ENCODE measurements around the gene OR10Z1.

The OR10Z1 gene, protein sequence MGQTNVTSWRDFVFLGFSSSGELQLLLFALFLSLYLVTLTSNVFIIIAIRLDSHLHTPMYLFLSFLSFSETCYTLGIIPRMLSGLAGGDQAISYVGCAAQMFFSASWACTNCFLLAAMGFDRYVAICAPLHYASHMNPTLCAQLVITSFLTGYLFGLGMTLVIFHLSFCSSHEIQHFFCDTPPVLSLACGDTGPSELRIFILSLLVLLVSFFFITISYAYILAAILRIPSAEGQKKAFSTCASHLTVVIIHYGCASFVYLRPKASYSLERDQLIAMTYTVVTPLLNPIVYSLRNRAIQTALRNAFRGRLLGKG

GRCh38 chr1:158604968-158605367, at the start of gene OR10Z1:
Gene OR10Z1 (plus strand): TSS chr1:158605268. CDS start chr1:158606439, 1,171 bp downstream.
- no peak for DNase-seq

DNA sequence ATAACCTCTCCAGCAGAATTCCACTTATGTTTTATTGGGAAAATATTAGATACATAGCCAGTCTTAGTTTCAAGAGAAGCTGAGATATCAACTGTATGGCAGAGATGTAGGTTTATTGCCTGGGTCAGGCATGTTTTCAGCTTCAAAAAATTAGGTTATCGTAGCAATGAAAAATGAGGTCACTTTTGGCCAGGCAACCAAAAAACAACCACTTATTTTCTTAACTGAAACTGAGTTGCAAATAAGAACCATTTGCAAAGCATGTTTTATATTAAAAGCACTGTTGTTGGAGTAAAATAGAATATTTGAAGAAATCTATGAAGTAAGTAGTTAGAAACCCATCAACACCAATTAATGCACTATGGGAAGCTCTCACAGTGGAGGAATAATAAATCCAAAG, 45.4 kb upstream of the OR10Z1 start:
- no peak for DNase-seq

GRCh38 chr1:158563853-158564252, 41.2 kb upstream of the OR10Z1 start:
- DNase-seq, result no peak

- DNase-seq, result no peak
These were observed 40.5 kb upstream of the OR10Z1 start for GRCh38 chr1:158564608-158565007.

GRCh38 chr1:158570480-158570879, 34.6 kb upstream of the OR10Z1 start, which contains the start of gene OR6P1:
Gene OR6P1 (minus strand): TSS chr1:158570580. CDS start chr1:158563604, 6,976 bp downstream.
- DNase-seq, result no peak

DNA sequence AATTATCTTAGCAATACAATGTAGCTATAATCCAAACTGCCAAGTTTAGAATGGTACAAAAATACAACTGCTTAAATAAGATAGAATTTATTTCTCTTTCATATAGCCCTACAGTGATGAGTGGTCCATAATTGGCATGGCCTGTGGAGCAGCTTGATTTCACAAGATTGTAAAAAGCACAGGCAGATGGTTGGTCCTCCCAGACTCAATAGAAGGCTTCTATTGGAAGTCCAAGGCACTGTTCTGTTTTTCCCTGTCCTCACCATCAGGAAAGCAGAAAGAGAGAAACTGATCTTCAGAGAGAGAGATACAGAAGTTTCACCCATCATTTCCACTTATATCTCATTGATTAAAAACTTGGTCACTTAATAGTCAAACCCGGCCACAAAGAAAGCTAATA, 32.8 kb upstream of the OR10Z1 start:
- DNase-seq, result no peak

DNA sequence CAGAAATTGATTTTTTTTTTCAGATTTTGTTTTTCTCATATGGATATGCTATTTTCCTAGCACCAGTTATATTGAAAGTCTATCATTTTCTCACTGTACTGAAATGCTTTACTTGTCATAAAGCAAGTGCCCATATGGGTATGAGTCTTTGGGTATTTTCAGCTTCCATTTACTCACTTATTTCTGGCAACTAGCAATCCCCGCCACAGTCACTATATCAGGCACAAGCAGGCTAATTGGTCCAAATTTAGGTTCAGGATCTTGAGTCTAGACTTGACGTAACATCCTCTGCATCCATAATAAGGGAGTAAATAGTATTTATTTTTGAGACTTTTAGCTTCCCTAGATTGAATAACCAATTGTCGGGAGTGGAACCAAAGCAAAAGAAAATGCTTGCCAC, 27.5 kb upstream of the OR10Z1 start:
- DNase-seq, result no peak

GRCh38 chr1:158579733-158580132, 25.3 kb upstream of the OR10Z1 start, which contains the start of gene OR10X1:
Gene OR10X1 (minus strand): TSS chr1:158579899. CDS start chr1:158579899, 0 bp downstream.
- DNase-seq, result no peak

- DNase-seq, result no peak
These were observed 21.1 kb upstream of the OR10Z1 start for GRCh38 chr1:158583962-158584361.

DNA sequence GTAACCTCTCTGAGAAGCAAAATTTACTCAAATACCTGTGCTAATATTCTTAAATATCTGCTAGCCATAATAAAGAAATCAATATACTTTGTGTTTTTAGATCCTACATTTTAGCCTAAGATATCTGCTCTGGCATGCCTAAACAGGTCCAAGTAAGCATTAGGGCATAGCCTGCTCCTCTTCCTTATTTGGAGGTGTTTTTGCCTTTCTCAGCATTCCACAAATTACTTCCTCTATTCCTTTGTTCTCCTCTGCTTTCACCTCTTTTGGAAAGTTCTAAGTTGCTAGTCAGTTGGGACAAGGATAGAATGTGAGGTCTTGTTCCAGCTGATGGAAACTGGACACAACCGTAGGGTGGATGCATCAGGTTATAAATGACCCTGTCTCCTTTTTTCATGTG, 18.1 kb upstream of the OR10Z1 start:
- no peak for DNase-seq

- no peak for DNase-seq
These were observed 4.3 kb upstream of the OR10Z1 start for GRCh38 chr1:158600735-158601134.

DNA sequence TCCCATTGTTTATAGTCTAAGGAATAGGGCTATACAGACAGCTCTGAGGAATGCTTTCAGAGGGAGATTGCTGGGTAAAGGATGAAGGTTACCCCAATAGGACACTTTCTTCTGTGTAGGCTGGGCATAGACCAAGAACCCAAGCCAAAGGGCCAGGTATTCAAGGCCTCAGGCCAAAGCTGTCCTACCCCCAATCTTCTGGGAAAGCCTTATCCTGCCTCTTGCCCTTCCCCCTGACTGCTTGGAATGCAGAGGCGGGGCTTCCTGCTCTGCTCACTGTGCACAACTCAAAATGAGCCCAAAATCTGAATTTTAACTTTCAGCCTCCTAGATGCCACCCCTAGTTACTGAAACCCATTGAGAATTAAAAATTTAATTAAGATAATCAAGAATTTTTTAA, 2.2 kb downstream of the OR10Z1 start:
- DNase-seq, result no peak

DNA sequence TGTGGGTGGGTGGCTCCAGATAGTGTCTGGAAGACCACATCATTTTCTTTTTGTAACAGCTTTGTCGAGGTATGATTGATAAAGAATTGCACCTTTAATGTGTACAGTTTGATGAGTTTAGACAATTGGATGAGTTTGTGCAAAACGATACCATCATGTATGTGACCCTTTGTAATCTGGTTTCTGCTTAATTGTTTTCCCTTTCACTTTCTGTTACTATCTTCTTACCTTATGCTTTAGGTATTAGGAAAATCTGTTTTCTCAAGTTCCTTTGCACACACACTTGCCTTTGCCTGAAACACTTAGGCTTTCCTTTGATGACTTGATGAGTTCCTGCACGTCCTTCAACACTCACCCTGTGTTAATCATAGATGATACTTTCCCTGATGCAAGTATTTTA, 6.8 kb downstream of the OR10Z1 start:
- DNase-seq, result no peak

GRCh38 chr1:158613764-158614163, 8.7 kb downstream of the OR10Z1 start:
- no peak for DNase-seq

- no peak for DNase-seq
These were observed 33.1 kb downstream of the OR10Z1 start for GRCh38 chr1:158638146-158638545.

- DNase-seq, result no peak
These were observed 33.8 kb downstream of the OR10Z1 start for GRCh38 chr1:158638904-158639303.

DNA sequence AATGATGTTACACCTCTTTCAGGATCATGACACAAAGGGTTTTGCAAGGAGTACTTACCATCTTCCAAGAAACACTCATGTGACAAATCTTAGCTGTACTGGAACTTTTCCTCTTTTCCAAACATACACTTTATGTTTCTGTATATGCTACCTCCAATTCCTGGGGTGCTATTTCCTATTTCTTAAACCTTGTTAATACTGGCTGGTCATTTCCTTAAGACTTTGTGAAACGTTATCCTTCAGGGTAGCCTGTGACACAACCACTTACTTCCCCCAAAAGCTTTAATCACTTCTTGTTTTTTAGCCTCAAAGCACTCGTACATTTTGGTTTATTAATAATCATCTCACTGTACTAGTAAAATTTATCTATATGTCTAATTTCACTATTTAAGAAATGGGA, 39.4 kb downstream of the OR10Z1 start:
- no peak for DNase-seq

- DNase-seq, result no peak
These were observed 41.4 kb downstream of the OR10Z1 start for GRCh38 chr1:158646465-158646864.

DNA sequence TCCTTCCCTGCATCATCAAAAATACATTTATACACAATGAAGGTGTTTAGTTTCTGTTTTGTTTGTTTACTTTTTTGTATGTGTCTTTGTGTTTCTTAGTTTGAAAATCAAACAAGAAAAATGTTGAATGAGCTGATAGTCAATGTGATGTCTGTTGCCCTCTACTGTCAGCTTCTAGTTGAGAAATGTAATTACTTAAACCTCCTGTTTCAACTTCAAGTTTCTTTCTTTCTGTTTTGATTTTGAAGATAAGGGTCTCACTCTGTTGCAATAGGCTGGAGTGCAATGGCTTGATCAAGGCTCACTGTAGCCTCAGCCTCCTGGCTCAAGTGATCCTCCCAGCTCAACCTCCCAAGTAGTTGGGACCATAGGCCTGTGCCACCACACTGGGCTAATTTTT, 44.0 kb downstream of the OR10Z1 start:
- DNase-seq, result no peak

DNA sequence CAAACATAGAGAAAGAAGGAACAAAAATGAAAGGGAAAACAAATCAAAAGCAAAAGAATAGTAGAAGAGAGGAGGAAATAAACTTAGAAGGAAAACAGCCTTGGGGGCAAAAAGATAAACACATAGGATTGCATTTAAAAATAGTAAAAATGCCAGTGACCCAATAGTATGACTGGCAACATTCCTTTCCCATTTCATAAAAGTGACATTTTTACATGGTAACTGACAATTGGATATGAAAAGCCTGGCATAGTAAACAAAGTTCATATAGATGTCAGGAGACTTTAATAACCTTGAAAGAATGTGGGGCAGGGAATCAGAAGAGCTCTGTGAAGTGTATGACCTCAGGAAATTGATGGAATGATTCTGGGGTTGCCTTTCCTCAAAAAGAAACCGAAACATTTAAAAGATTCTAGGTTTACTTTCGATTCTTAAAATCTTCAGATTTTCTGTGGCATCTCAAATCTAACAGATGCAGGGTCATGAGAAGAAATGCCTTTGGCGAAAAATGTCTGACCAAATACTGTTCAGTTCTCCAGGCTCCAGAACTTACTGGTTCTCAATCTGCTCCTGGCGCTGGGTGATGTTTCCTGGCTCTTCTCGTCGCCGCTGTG, 47.8 kb downstream of the OR10Z1 start:
- DNase-seq, result no peak

DNA sequence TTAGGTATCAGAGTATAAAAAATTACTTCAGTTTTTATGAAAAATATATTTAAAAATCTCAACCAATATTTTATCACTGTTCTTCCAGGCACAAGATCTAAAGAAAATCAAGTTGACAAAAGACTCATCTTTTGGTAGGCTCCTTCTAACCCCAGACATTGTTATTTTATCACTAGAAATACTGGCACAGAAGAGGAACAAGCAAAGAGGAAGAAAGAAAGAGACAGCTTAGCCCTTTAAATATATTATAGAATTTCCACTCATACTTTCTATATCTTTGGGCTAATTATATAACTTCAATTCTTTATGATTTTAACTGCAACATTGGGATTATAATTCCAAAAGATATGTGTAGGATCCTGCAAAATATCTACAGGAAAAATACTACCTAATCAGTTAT, 49.0 kb downstream of the OR10Z1 start:
- no peak for DNase-seq

DNA sequence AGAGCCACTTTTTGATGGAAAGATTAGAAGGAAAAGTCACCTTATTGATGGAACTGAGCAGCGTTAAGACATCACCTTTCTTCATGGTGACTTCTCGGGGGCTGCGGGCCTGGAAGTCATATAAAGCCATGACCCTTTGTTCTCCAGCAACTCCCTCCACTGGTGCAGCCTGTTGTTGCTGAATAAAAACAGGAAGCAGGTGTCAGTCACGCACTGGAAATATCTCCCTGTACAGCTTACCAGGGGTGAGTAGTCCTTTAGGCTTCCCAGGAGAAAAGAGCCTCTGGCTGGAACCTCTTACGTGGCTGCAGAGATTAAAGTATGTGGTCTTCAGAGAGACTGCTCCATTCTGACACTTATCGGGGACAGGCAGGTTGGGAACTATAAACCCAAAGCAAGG, 49.5 kb downstream of the OR10Z1 start:
- DNase-seq, result no peak
